ENCODE measurements around the gene CAMK1D.

DNA sequence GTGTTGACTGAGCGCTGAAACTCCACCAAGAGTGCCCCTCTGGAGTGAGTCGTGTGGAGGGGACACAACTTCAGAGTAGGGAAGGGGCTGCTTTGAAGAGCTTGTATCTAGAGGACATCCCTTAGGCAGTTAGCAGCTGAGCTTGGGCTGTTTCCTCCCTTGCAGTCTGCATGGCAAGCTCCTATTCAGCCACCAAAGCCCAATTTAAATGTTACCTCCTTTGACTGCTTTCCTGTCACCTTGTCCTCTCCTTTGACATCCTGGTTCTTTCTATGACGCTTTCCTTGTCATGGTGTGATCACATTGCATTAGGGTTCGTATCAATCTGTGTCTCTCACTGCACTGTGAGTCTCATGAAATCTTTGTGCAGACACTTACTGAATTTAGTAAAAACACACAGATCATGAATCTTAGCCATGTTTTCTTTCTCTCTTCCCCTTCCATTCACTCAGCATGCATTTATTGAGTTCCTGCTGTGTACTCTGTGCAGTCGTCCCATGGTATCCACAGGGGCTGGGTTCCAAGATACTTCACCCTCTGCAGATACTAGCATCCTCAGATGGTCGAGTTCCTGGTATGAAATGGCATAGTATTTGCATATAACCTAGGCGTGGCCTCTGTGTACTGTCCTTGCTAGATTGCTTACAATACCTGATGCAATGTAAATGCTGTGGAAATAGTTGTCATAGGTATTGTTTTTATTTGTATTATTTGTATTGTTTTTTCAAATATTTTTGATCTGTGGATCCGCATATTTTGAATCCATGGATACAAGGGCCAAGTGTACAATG is 423.6 kb downstream of the CAMK1D start:
- TF ChIP-seq, protein P1, sequence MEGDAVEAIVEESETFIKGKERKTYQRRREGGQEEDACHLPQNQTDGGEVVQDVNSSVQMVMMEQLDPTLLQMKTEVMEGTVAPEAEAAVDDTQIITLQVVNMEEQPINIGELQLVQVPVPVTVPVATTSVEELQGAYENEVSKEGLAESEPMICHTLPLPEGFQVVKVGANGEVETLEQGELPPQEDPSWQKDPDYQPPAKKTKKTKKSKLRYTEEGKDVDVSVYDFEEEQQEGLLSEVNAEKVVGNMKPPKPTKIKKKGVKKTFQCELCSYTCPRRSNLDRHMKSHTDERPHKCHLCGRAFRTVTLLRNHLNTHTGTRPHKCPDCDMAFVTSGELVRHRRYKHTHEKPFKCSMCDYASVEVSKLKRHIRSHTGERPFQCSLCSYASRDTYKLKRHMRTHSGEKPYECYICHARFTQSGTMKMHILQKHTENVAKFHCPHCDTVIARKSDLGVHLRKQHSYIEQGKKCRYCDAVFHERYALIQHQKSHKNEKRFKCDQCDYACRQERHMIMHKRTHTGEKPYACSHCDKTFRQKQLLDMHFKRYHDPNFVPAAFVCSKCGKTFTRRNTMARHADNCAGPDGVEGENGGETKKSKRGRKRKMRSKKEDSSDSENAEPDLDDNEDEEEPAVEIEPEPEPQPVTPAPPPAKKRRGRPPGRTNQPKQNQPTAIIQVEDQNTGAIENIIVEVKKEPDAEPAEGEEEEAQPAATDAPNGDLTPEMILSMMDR (IDR thresholded peaks at IDR 0.05): no peak
- TF ChIP-seq POLR2A (IDR thresholded peaks at IDR 0.05): no peak
- no peak for TF ChIP-seq POLR2AphosphoS5 (IDR thresholded peaks at IDR 0.05; ENCODE audit: insufficient read depth in 1 of 2, low read depth in 1 of 2)
